Smooth muscle cell (in vitro differentiated cells): Measurements from ENCODE around the gene ATP1A1. TPM values are rescaled to one million over a fixed set of nuclear protein-coding genes. Genes with fewer than 3 reads are reported as not detected.

Experiments
- DNase-seq: peaks from one replicate; lab custom pipeline; 2025; ENCODE audit not compliant: unreplicated experiment; lab: John Stamatoyannopoulos, UW
- H2AFZ ChIP-seq: fragments of 200-600 bp; sonication (generic); 2 replicates; pipeline ENCODE4 v1.6.0; 2016; ENCODE audit warnings: antibody characterized with exemption, low read depth, mild to moderate bottlenecking
- H3F3A ChIP-seq: fragments of 200-600 bp; sonication (generic); 2 replicates; pipeline ENCODE4 v1.6.0; 2017; ENCODE audit warnings: antibody characterized with exemption, low read depth
- H3K27ac ChIP-seq: fragments of 200-600 bp; sonication (generic); 2 replicates; pipeline ENCODE4 v1.5.1; 2016; ENCODE audit warnings: low read depth, mild to moderate bottlenecking
- H3K27me3 ChIP-seq: fragments of 200-600 bp; sonication (generic); 2 replicates; pipeline ENCODE4 v1.6.1; 2016; ENCODE audit warnings: low read depth, mild to moderate bottlenecking
- H3K36me3 ChIP-seq: fragments of 200-600 bp; sonication (generic); 2 replicates; pipeline ENCODE4 v1.5.1; 2016; ENCODE audit warnings: low read depth
- H3K4me1 ChIP-seq: fragments of 200-600 bp; sonication (generic); 2 replicates; pipeline ENCODE4 v1.5.1; 2016; ENCODE audit warnings: low read depth
- H3K4me2 ChIP-seq: fragments of 200-600 bp; sonication (generic); 2 replicates; pipeline ENCODE4 v1.6.0; 2016; ENCODE audit warnings: mild to moderate bottlenecking
- H3K4me3 ChIP-seq: fragments of 200-600 bp; sonication (generic); 2 replicates; pipeline ENCODE4 v1.5.1; 2016; ENCODE audit warnings: mild to moderate bottlenecking
- H3K79me2 ChIP-seq: fragments of 200-600 bp; sonication (generic); 2 replicates; pipeline ENCODE4 v1.6.0; 2016; ENCODE audit warnings: low read depth, mild to moderate bottlenecking
- H3K9ac ChIP-seq: fragments of 200-600 bp; sonication (generic); 2 replicates; pipeline ENCODE4 v1.6.0; 2016; ENCODE audit warnings: low read depth
- H3K9me3 ChIP-seq: fragments of 200-600 bp; sonication (generic); replicated peaks from 2 replicates; pipeline ENCODE4 v1.5.1; 2016; ENCODE audit warnings: low read depth
- H4K20me1 ChIP-seq: fragments of 200-600 bp; sonication (generic); 2 replicates; pipeline ENCODE4 v1.6.0; 2016; ENCODE audit warnings: low read depth
- WGBS: methylation state at CpG from one replicate; pipeline ENCODE4 v1.1.7; 2016; ENCODE audit warnings: low lambda C conversion rate; 5-methylcytosine and 5-hydroxymethylcytosine counted together
- polyA plus RNA-seq: library from polyadenylated mRNA; unstranded; fragments of >200 nt; fragmentation: Nextera tagmentation; extraction: Ambion mirVana; gene quantifications from 2 replicates; pipeline ENCODE4 v1.2.1, GENCODE V29; 2016
- total RNA-seq: library from RNA; depleted of rRNA; stranded (reverse); fragments of >200 nt; gene quantifications from 2 replicates; pipeline ENCODE4 v1.2.3, GENCODE V29; 2014
- TF ChIP-seq, protein P1 (sequence below): fragments of 200-600 bp; sonication (generic); IDR thresholded peaks from 2 replicates; pipeline ENCODE4 v1.5.1; 2017; ENCODE audit warnings: borderline replicate concordance, mild to moderate bottlenecking, antibody characterized with exemption; ENCODE audit not compliant: insufficient read depth, poor library complexity, severe bottlenecking

Gene ATP1A1
- total and polyA plus RNA-seq, 2 experiments from 2014 or later, result 75.7 to 104 TPM

DNA sequence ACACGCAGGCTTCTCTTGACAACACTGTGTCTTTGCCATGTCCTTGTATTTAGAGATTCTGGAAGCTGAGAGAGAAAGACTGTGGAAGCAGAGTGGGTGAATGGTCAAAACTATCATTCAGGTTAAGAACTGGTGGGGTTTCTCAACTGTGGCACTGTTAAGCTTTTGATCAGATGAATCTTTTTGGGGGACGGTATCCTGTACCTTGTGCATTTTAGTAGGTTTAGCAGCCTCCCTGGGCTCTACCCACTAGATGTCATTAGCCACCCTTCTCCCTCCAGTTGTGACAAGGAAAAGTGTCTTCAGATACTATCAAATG, 39.4 kb downstream of the ATP1A1 start:
- TF ChIP-seq, protein P1, sequence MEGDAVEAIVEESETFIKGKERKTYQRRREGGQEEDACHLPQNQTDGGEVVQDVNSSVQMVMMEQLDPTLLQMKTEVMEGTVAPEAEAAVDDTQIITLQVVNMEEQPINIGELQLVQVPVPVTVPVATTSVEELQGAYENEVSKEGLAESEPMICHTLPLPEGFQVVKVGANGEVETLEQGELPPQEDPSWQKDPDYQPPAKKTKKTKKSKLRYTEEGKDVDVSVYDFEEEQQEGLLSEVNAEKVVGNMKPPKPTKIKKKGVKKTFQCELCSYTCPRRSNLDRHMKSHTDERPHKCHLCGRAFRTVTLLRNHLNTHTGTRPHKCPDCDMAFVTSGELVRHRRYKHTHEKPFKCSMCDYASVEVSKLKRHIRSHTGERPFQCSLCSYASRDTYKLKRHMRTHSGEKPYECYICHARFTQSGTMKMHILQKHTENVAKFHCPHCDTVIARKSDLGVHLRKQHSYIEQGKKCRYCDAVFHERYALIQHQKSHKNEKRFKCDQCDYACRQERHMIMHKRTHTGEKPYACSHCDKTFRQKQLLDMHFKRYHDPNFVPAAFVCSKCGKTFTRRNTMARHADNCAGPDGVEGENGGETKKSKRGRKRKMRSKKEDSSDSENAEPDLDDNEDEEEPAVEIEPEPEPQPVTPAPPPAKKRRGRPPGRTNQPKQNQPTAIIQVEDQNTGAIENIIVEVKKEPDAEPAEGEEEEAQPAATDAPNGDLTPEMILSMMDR, result no peak
- H3K79me2 ChIP-seq, result no peaks in the 10 kb centered on the region
- H3K4me2 ChIP-seq, result no peak overlapping the region
- WGBS, result 92% methylated on average over 2 of the region's 2 CpGs
- H3K9ac ChIP-seq, result no peak overlapping the region
- no peak overlapping the region for H3K4me3 ChIP-seq
- no peaks in the 10 kb centered on the region for H4K20me1 ChIP-seq
- no peak overlapping the region for H2AFZ ChIP-seq
- H3K36me3 ChIP-seq, result no peaks in the 10 kb centered on the region
- DNase-seq, result no peak
- no peak overlapping the region for H3K27ac ChIP-seq
- H3K27me3 ChIP-seq, result no peaks in the 10 kb centered on the region
- no peaks in the 10 kb centered on the region for H3K9me3 ChIP-seq
- no peaks in the 10 kb centered on the region for H3F3A ChIP-seq
- peaks cover 15% of the 10 kb centered on the region for H3K4me1 ChIP-seq

DNA sequence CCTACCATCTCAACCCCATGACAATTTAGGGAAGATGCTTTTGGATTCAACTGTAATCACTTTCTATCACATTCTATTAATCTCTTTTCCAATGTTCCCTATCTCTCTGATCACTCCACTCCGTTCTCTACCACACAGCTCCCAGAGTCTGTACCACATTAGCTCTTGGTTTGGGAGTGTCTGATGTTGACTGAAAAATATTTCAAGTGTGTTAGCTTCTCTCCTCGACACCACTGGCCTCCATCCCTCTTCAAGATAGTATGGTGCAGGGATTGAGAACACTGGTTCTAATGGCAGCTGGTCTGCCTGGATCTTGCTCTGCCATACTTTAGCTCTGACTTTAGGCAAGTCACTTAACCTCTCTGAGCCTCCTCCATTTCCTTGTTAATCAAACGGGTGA, 39.9 kb downstream of the ATP1A1 start:
- H3K4me2 ChIP-seq, result no peak overlapping the region
- H3K27me3 ChIP-seq, result no peaks in the 10 kb centered on the region
- no peak for DNase-seq
- TF ChIP-seq, protein P1, result no peak
- H3F3A ChIP-seq, result no peaks in the 10 kb centered on the region
- no peaks in the 10 kb centered on the region for H3K79me2 ChIP-seq
- peaks cover 19% of the 10 kb centered on the region for H3K4me1 ChIP-seq
- H3K36me3 ChIP-seq, result no peaks in the 10 kb centered on the region
- H3K4me3 ChIP-seq, result no peak overlapping the region
- H4K20me1 ChIP-seq, result no peaks in the 10 kb centered on the region
- H3K27ac ChIP-seq, result no peak overlapping the region
- H2AFZ ChIP-seq, result no peak overlapping the region
- H3K9ac ChIP-seq, result no peak overlapping the region
- H3K9me3 ChIP-seq, result no peaks in the 10 kb centered on the region
- 100% methylated on average over 3 of the region's 3 CpGs for WGBS

DNA sequence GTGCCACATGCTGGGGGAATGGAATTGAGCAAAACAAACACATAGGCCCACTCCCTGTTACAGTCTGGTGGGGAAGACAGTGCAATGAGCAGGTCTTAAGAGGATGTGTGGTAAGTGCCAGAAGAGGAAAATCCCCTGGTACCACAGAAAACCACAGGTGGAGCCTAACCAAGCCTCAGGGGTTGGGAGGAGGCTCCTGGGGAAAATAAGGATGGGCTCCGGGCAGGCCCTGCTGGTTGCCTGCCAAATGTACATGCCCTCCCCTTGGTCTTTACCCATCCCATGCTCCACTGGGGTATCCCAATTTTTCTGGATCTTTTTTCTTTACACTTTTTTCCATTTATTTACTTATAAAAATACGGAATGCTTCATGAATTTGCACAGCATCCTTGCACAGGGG, 40.4 kb downstream of the ATP1A1 start:
- Histone ChIP-seq H3K9ac (no peak overlapping the region), H3F3A (no peaks in the 10 kb centered on the region), H3K4me1 (peaks cover 21% of the 10 kb centered on the region), H3K4me3 (no peak overlapping the region), H4K20me1 (no peaks in the 10 kb centered on the region), H3K27me3 (no peaks in the 10 kb centered on the region), H3K36me3 (no peaks in the 10 kb centered on the region), H3K4me2 (no peak overlapping the region), H3K27ac (no peak overlapping the region), H3K9me3 (no peaks in the 10 kb centered on the region), H3K79me2 (no peaks in the 10 kb centered on the region), H2AFZ (no peak overlapping the region)
- TF ChIP-seq, protein P1, result no peak
- no peak for DNase-seq
- 98% methylated on average over 2 of the region's 2 CpGs for WGBS

DNA sequence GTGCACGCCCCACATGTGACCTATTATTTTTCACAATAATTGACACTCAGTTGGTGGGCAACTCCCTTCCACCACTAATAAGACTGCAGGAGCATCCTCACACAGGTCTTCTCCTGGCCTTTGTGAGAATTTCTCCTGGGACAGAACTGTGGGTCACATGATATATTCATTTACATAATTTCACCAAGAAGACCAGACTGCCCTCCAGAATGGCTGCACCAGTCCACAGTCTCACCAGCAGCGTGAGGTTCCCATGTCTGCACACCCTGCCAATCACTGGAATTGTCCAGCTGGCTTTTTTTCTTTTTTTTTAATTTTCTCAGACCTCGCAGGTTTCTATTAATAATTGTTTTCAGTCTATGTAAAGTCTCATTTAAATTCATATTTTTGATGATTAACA, 41.3 kb downstream of the ATP1A1 start:
- no peak for DNase-seq
- Histone ChIP-seq H3K4me1 (peaks cover 24% of the 10 kb centered on the region), H3K27ac (no peak overlapping the region), H3K4me2 (no peak overlapping the region), H3K27me3 (no peaks in the 10 kb centered on the region), H4K20me1 (no peaks in the 10 kb centered on the region), H2AFZ (no peak overlapping the region), H3K36me3 (no peaks in the 10 kb centered on the region), H3K4me3 (no peak overlapping the region), H3F3A (no peaks in the 10 kb centered on the region), H3K79me2 (no peaks in the 10 kb centered on the region), H3K9me3 (no peaks in the 10 kb centered on the region), H3K9ac (no peak overlapping the region)
- TF ChIP-seq, protein P1, result no peak
- over 99% methylated on average over 3 of the region's 3 CpGs for WGBS
